HG02642 (cell line): ENCODE results near the gene CHST9.
"Not testable (repeated sequence)": the region's sequence is repeated elsewhere in the genome, so short reads cannot be mapped to it uniquely, and the experiment has no call there.

ENCODE experiments used
- ATAC-seq: cut with Tn5 transposase; IDR thresholded peaks from one replicate; pipeline ENCODE4 v1.9.1; 2021; ENCODE audit warnings: mild to moderate bottlenecking; ENCODE audit not compliant: unreplicated experiment, poor library complexity

CHST9 gene

DNA sequence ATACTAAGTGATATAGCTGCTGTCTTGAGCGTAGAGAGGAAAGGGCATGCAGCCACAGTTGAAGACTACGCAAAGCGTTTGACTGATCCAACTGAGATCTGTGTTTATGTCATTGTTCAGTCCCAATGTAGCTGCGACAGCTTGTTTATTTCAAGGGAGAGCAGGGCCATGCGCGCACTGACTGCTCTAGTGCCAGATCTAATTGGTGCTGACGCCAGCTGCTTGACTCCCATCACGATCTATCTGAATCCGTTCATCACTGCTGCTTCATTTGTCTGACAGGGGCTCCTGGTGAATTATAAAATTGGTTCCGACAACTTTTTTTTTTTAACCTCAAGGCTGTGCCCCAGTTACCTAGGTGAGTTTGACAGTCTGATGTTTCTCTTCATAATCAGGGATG is 75.7 kb downstream of the CHST9 start:
- no peak for ATAC-seq

DNA sequence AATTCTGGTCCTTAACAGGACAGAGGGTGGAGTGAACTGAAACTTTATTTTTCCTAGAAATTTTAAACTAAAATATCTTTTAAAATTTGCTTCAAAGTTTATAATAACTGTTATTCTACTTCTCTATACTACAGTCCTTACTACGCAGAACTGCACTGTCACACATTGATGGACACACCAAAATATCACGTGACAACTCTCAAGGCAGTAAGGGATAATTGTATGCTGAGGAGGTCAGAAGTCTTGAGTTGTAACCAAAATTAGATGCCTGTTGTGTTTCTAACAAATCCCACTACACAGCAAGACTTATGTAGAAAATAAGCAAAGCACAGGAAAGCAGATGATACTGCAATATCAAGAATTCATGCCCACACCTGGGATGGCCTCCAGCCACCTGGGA is 76.3 kb downstream of the CHST9 start:
- no peak for ATAC-seq

DNA sequence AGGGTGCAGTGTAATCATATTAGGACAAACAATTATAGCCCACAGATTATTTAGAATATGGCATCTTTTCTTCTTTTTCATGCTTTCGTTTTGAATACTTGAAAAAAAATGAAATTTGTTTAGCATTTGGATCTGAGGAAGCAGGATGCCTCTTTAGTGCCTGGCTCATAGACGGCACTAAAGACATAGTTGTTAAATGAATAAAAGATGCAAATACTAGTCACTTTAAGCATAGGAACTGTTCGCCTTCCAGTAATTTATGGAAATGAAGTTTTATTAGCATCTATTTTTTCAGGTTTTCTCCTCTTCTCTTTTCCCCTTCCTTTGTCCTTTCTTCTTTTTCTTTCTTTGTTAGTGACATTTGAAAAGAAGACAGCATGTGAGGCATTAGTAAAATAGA is 80.4 kb downstream of the CHST9 start:
- ATAC-seq = no peak

DNA sequence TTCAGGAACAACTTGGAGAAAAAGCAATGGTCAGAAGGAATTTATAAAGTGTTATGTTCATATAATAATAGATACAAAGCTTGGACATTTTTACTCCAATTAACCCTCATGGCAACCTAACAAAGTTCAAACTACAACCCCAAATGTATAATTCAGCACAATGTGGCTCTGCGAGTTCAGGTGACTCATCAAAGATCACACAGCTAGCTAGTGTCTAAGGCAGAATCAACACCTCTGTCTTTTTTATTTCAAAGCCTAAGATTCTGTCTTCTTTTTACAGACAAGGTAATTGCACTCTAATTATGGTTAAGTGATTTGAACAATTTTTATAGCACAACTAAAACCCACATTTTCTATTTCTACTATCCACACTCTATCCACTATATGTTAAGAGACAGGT is 90.5 kb downstream of the CHST9 start:
- no peak for ATAC-seq

DNA sequence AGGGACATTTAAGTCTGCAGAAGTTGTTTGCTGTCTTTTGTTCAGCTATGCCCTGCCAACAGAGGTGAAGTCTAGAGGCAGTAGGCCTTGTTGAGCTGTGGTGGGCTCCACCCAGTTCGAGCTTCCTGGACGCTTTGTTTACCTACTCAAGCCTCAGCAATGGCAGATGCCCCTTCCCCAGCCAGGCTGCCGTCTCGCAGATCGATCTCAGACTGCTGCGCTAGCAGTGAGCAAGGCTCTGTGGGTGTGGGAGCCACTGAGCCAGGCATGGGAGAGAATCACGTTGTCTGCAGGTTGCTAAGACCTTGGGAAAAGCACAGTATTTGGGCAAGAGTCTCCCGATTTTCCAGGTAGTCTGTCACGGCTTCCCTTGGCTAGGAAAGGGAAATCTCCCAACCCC is 91.8 kb downstream of the CHST9 start:
- not testable (repeated sequence) for ATAC-seq

DNA sequence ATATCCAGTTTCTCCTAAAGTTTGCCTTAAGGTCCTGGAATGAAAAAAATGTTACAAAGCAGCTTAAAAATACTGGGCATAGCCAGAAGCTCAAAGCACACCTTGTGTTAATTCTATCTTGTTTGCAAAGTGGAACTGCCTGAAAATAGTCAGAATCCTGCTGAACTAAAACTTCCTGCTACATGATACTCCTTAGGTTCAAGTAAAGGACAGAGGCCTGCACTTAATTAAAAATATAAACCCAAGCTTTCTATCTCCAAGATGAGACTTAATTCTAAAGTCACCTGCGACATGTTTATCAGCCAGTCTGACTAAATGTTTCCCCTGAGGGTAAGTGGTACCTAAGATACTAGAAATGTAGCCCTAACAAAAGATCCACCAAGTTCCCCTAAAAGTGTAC is 103.4 kb downstream of the CHST9 start:
- no peak for ATAC-seq

DNA sequence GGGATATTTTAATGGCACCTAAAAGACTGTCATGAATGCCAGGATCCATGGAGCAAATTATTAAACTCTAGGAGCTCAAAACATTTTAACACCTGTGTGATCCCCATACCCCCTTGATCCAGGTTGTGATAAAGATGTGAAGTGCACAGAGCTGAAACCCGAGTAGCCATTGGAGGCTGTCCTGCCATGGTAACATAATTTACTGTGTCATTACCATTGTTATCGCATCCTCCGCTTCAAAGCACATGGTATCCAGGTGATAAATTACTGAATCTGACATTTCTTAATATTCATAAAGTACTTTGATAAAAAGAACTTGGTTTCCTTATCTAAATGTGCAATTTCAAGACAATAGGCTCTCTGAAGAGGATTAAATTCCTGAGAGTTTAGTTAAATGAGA is 109.3 kb downstream of the CHST9 start:
- ATAC-seq = no peak

DNA sequence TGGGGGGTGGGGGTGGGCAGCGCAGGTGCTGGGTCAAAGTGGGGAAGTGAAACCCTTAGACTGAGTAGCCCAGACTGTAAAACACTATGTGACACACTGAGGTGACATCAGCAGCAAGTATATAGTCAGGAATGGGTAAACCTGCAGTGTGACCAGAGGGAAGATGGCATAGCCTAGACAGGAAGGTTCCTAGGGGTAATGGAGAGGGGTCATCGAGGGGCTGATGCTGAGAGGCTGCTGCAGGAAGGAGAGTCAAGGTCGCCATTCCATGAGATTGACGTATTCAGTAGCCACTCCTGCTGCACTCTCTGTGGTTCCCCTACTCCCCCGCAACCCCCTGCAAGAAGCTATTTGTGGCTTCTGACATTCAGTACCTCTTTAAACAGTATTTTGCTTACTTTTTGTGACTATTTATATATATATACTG is 111.7 kb downstream of the CHST9 start:
- ATAC-seq = peak; percentile 94

DNA sequence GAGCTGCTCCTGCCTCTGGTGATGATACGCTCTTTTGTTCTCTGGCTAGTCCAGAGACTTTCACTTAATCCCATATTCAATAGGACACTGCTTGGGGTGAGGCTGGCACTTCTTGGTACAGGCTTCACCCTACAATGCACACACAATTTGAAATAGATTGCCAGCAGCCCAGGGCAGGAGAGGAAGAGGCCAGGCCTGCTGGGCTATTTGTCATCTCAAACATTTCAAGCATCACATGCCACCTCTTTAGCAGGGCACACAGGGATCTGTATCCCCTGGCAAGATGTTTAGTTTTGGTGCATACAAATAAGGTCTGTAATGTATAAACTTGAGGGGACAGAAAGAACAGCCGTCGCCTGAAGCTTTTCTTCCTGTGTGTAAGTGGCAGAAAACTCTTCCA is 120.4 kb downstream of the CHST9 start:
- ATAC-seq = no peak

DNA sequence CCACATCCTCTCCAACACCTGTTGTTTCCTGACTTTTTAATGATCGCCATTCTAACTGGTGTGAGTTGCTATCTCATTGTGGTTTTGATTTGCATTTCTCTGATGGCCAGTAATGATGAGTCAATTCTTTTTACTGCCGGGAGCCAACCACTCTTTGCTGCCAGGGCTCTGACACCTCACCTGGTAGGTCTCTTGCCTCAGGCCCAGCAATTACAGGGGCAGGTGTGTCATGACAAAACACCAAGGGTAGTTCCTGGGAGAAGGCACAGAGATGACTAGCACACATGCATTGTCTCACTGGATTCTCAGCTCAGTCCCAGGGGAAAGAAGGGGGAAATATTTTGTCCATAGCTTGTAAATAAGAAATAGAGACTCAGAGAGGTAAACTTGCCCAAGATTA is 122.3 kb downstream of the CHST9 start:
- ATAC-seq = no peak

DNA sequence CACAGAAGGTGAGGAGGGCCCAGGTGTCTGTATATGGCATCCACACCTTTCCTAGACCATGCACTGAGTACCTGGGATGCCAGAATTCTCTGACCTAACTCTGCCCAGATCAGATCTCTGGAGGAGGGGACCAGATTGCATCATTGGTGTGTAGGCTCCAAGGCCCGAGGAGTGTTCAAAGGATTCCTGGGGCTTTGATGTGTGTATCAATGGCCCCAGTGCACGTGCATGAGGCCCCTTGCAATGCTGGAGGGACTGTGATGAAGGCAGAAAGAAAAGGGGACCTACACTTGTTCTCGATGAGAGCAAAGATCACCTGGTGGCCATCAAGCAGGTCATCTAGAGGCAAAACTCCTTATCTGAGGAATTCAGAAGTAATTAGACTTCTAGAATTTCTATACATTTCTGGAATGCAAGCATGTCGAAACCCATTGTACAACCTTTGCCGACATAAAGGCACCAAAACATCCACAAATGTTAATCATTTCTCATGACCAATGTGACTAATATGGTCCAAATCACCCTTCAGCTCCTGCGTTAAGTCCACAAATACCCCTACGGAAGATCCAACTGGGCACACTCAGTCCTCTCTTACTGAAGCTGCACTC is 123.5 kb downstream of the CHST9 start:
- no peak for ATAC-seq

DNA sequence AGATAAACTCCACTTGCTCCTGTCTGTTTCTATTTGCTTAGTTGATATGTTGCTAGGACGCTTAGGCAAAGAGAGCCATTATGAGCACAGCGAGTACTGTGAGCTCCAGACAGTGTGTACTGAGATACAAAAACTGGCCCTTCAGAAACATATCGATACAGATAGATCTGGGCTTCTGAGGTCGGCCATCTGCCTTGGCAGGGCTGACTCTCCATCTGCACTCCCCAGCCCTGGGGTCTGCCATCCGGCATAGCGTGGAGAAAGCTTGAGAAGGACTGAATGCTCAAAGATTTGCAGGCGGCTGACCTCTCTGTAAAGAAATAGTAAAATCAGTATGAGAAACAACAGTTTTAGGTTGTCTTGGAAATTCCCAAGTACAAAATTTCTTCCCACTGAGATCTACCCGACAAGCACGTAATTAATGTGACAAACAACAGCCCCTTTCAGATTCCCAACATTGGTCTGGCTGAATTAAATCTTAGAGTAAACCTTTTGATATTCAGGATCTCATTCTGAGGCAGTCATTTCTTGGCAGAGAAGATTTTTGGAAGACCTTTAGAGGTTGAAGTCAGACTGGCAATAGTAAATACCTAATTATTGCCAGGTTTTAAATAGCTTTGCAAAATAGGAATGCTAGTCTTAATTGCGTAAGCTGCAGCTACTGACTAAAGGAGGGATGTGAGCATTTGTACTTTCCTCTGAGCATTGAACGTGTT is 127.4 kb downstream of the CHST9 start:
- ATAC-seq = no peak

DNA sequence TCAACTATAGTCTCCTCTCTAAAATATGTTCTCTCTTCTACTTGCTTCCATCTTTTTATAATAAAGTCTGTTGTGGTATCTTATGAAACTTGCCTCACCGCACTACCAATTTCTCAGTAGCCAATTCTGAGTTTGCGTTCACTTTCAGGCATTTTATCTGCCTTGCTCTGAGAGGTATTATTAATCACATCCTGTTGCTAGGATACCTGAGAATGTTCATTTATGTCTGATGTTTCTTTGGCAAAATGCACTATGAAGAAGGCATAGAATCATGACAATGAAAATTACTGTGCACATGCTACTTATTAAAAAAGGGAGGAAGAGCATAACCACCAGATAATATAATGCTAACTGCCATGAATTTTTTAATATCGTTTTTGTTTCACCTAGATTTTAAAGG is 130.2 kb downstream of the CHST9 start:
- no peak for ATAC-seq

DNA sequence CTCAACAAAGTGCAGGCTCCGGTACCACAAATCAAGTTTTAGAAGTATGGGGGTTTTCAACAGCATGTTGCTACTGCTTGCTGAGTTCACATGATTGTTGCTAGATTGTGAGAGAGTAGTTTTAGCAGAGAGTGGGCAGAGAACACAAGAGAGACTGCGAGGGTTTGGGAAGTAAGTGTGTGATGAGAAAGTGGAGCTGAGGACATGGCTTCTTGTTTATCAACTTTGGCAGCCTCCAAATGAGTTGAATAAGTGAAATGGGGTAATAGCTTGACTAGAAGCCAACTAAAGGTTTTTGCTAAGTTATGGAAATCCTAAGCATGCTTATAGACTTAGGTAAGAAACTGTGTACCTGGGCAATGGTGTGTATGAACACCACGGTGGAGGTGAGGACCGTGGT is 135.1 kb downstream of the CHST9 start:
- no peak for ATAC-seq

DNA sequence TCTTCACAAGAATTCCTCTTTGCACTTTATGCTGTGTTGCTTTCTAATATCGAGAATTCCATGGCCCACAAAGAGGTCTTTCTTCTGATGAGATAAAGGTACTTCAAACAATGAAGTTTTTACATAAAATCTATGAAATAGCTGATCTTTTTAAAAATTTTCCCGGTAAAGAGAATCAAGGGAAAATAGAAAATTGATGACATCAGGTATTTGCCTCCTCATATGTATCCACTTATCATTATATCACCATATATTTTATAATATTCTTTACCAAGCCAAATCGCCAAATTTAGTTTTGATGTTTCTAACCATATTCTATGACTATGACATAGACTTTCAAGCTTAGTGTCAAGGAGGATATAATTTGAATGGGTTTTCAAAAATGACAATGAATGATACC is 139.8 kb downstream of the CHST9 start:
- no peak for ATAC-seq

DNA sequence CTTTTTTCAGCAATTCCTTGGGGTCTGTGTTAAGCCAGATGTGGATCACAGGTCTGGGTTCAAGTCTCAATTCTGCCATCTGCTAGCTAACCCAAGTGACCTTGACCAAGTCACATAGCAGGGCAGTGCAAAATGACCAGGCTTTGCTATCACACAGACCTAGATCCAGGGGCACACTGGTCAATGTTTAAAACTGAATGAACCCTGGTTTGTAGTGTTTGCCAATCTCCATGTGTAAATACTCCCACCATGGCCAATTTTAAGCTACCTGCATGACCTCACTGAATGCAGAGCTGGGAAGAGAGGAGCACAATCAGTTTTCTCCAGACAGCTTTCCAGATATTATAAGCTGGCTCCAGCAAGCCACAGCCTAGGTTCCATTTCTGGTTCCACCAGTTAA is 142.9 kb downstream of the CHST9 start:
- no peak for ATAC-seq

DNA sequence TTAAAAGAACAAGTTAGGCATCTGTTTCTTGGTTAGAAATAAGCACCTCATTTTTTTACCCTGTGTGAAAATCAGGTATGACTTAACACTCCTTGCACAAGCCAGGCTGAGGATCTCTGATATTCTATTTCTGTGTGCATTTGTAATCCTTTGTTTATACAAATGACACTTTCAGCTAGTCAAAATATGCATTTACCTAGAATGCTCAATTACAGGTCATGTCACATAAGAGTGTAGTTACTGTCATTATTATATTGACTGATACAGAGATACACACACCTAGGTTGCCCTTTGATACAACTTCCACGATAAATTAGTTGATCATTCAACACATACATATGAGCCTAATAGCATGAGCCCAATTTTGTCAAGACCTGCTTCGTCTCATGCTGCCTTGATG is 144.3 kb downstream of the CHST9 start:
- no peak for ATAC-seq

DNA sequence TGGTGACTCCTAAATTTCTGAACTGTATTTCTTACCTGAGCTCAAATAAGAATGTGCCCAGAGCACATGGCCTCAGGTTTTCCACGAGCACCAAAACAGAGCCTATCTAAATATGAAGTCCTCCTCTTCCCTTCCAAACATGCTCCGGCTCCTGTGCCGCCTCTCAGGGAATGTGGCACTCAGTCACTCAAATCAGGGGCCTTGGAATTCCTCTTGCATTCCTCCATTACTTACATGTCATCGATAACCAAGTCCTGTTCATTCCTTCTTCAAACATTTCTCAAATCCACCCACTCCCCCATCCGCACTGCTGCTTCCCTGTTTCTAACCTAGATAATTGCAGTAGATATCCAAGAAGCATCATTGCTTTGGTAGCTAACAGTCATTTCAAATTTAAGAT is 151.4 kb downstream of the CHST9 start:
- no peak for ATAC-seq

DNA sequence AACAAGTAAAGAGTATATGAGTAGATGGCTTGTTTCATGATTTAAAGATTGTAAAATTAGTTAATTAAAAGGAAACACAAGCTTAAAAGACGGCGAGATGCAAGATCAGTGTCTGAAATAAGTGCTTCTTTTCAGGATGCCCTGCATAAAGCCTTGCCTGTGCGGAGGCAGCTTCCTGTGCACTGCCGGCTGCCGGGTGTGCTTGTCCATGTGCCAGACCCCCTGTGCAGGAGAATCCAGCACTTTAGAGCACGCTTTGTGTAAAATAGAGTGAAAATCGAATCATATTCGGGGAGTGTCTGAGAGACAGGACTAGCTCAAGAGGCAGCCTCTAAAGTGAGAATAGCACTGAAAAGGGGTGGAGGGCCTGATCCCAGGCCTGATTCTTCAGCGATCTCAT is 154.7 kb downstream of the CHST9 start:
- ATAC-seq = no peak

DNA sequence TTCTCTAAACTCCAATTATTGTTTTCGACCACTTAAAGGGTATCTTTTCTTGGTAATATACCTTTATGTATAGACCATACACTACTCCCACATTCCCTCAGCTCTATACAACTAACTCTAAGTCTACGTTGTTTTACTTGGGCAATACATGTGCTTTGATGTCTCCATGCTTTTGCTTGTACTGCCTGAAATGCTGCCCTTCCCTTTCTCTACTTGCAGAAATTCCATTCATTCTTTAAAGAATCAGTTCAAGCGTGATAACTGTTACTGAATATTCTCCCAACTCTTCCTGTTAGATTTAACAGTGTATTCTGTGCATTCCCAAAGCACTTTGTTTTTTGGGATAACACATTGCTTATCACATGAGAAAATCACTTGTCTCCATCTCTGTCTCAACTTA is 162.6 kb downstream of the CHST9 start:
- ATAC-seq = no peak

DNA sequence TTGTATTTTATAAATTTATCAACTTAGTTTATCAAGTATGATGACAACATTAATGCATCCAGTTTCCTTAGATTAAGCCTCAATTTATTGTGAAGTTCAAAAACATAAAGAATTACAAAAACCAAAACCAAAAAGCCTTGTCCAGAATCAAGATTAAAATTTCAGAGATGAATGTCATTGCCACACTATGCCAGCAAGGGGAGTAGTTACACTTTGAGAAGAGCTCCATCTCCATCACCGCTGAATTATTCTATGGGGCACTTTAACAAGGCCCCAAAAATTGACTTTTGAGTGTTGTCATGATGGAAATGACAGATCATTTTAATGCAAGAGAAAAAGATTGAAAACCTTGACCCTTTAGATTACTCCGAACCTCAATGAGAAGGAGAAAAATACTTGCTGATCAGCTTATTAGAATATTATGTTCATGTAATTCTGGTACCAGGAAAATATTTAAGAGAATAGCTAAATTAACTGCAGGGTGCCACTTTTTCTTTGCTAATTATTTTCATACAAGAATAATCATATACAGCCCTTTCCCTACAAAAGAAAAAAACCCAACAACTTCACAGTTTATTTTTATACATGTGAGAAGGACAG is 167.1 kb downstream of the CHST9 start:
- no peak for ATAC-seq

DNA sequence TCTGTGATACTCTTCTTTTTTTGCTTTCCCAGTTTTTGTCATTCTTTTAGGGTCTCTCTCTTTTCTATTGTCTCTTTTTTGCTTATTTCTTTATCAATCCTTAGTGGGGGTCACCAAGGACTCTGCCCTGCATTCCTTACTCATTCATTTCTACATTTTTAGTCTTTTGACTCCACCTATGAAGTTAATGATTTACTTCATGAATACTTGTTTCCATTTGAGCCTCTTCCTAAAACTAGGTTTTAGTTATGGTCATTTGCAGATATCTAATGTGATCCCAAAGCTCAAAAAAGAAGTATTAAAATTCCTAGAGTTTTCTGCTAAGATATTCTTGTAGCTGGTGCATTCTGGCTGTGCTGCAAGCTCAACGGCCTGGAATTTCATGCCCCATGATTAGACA is 170.3 kb downstream of the CHST9 start:
- ATAC-seq = no peak
